HG03457 (cell line): ENCODE results near the gene SEZ6L.

Source experiments
- ATAC-seq: cut with Tn5 transposase; IDR thresholded peaks from one replicate; pipeline ENCODE4 v1.9.1; 2021; ENCODE audit warnings: moderate number of reproducible peaks; ENCODE audit not compliant: unreplicated experiment

Gene SEZ6L

GRCh38 chr22:26327306-26327705 lies 158.0 kb downstream of the SEZ6L start:
- ATAC-seq = no peak

GRCh38 chr22:26328221-26328620 lies 159.0 kb downstream of the SEZ6L start:
- no peak for ATAC-seq

- no peak for ATAC-seq
These were observed 161.8 kb downstream of the SEZ6L start for GRCh38 chr22:26330971-26331625.

GRCh38 chr22:26333088-26333800 lies 164.0 kb downstream of the SEZ6L start:
- no peak for ATAC-seq

- ATAC-seq = no peak
These were observed 165.0 kb downstream of the SEZ6L start for GRCh38 chr22:26334232-26334631.

GRCh38 chr22:26336773-26337172 lies 167.5 kb downstream of the SEZ6L start:
- no peak for ATAC-seq

- no peak for ATAC-seq
These were observed 170.5 kb downstream of the SEZ6L start for GRCh38 chr22:26339755-26340154.

- ATAC-seq = no peak
These were observed 173.6 kb downstream of the SEZ6L start for GRCh38 chr22:26342745-26343410.

- no peak for ATAC-seq
These were observed 176.2 kb downstream of the SEZ6L start for GRCh38 chr22:26345496-26345895.

GRCh38 chr22:26348810-26349526 lies 179.7 kb downstream of the SEZ6L start:
- no peak for ATAC-seq

GRCh38 chr22:26354707-26355106 lies 185.4 kb downstream of the SEZ6L start:
- no peak for ATAC-seq

GRCh38 chr22:26357281-26357680 lies 188.0 kb downstream of the SEZ6L start:
- ATAC-seq = no peak

GRCh38 chr22:26357813-26358212 lies 188.6 kb downstream of the SEZ6L start:
- ATAC-seq = no peak

GRCh38 chr22:26359156-26359555 lies 189.9 kb downstream of the SEZ6L start:
- ATAC-seq = no peak

- ATAC-seq = no peak
These were observed 191.1 kb downstream of the SEZ6L start for GRCh38 chr22:26360169-26360885.

- ATAC-seq = no peak
These were observed 193.2 kb downstream of the SEZ6L start for GRCh38 chr22:26362471-26362870.

- no peak for ATAC-seq
These were observed 195.1 kb downstream of the SEZ6L start for GRCh38 chr22:26364066-26365015.

- no peak for ATAC-seq
These were observed 198.4 kb downstream of the SEZ6L start for GRCh38 chr22:26367402-26368245.

- no peak for ATAC-seq
These were observed 203.6 kb downstream of the SEZ6L start for GRCh38 chr22:26372890-26373289.
